ENCODE results near the gene UBE3D. TPM values are rescaled to one million over a fixed set of nuclear protein-coding genes. Genes with fewer than 3 reads are reported as not detected.

Gene UBE3D
- total and polyA plus RNA-seq, 2 of the 4 experiments (the other 2 are of a cell fraction): 3.2 to 6.3 TPM

DNA sequence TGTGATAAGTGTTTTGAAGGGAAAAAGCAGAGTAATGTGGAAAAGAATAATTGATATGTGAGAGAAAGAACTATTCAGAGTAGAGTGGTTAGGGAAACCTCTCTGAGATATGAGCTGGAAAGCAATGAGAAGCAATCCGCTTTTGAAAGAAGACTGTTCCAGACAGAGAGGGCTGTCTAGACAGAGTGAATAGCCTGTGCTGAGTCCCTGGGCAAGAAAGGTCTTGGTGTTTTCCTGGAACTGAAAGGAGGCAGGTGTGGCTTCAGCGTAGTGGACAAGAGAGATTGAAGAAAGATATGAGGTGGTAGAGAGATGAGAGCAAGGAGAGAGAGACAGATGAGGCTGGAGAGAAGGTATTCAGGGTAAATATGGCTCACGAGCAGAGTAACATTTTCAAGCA is 190.8 kb downstream of the UBE3D start:
- ATAC-seq (ENCODE audit: low read depth): no peak
- H3K14ac ChIP-seq (replicated peaks; ENCODE audit: low read depth, low read length): no peak overlapping the region
- no peaks in the 10 kb centered on the region for H3K36me3 ChIP-seq (ENCODE audit: control insufficient read depth, insufficient read depth, low read length)
- dilution Hi-C loops (cut with HindIII; ENCODE audit: low sequenced_read_pairs, unreplicated experiment): no loop called here
- DNase-seq: no peak
- TF ChIP-seq MAFK (IDR thresholded peaks at IDR 0.05; ENCODE audit: low read depth, low read length) (no peak), RCOR1 (IDR thresholded peaks at IDR 0.05; ENCODE audit: insufficient replicate concordance, low read length) (no peak), RAD21 (IDR thresholded peaks at IDR 0.05; ENCODE audit: low read length) (no peak), BHLHE40 (IDR thresholded peaks at IDR 0.05; ENCODE audit: low read depth, low read length) (no peak), SMC3 (IDR thresholded peaks at IDR 0.05; ENCODE audit: low read depth, low read length) (no peak), RFX5 (IDR thresholded peaks at IDR 0.05; ENCODE audit: low read depth, low read length) (no peak), MAZ (IDR thresholded peaks at IDR 0.05; ENCODE audit: borderline replicate concordance, low read depth, low read length) (no peak), MXI1 (IDR thresholded peaks at IDR 0.05; ENCODE audit: borderline replicate concordance, low read depth, low read length) (no peak), FOS (IDR thresholded peaks at IDR 0.05; ENCODE audit: low read depth, low read length) (no peak), POLR2A (IDR thresholded peaks at IDR 0.05; ENCODE audit: low read depth, low read length) (no peak), CEBPB (IDR thresholded peaks at IDR 0.05; ENCODE audit: low read depth, low read length) (no peak), NFE2L2 (IDR thresholded peaks at IDR 0.05; ENCODE audit: low read depth, low read length) (no peak), CHD1 (IDR thresholded peaks at IDR 0.05; ENCODE audit: low read depth, low read length) (no peak)
- TF ChIP-seq, protein P1, sequence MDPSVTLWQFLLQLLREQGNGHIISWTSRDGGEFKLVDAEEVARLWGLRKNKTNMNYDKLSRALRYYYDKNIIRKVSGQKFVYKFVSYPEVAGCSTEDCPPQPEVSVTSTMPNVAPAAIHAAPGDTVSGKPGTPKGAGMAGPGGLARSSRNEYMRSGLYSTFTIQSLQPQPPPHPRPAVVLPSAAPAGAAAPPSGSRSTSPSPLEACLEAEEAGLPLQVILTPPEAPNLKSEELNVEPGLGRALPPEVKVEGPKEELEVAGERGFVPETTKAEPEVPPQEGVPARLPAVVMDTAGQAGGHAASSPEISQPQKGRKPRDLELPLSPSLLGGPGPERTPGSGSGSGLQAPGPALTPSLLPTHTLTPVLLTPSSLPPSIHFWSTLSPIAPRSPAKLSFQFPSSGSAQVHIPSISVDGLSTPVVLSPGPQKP (IDR thresholded peaks at IDR 0.05; ENCODE audit: borderline replicate concordance, low read depth, low read length): no peak
- TF ChIP-seq, protein P2, sequence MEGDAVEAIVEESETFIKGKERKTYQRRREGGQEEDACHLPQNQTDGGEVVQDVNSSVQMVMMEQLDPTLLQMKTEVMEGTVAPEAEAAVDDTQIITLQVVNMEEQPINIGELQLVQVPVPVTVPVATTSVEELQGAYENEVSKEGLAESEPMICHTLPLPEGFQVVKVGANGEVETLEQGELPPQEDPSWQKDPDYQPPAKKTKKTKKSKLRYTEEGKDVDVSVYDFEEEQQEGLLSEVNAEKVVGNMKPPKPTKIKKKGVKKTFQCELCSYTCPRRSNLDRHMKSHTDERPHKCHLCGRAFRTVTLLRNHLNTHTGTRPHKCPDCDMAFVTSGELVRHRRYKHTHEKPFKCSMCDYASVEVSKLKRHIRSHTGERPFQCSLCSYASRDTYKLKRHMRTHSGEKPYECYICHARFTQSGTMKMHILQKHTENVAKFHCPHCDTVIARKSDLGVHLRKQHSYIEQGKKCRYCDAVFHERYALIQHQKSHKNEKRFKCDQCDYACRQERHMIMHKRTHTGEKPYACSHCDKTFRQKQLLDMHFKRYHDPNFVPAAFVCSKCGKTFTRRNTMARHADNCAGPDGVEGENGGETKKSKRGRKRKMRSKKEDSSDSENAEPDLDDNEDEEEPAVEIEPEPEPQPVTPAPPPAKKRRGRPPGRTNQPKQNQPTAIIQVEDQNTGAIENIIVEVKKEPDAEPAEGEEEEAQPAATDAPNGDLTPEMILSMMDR (conservative IDR thresholded peaks at IDR 0.05; ENCODE audit: low read depth, low read length): no peak
- TF ChIP-seq, protein P3, sequence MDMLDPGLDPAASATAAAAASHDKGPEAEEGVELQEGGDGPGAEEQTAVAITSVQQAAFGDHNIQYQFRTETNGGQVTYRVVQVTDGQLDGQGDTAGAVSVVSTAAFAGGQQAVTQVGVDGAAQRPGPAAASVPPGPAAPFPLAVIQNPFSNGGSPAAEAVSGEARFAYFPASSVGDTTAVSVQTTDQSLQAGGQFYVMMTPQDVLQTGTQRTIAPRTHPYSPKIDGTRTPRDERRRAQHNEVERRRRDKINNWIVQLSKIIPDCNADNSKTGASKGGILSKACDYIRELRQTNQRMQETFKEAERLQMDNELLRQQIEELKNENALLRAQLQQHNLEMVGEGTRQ (IDR thresholded peaks at IDR 0.05; ENCODE audit: low read depth, low read length): no peak
- no peak overlapping the region for H3K23ac ChIP-seq (ENCODE audit: low read depth, low read length)
- H2BK15ac ChIP-seq (ENCODE audit: low read depth, low read length): no peak overlapping the region
- no peaks in the 10 kb centered on the region for H3K27me3 ChIP-seq (ENCODE audit: control insufficient read depth, insufficient read depth, low read length)
- peak overlapping the region; percentile 13 for H2AFZ ChIP-seq (replicated peaks; ENCODE audit: low read length, poor library complexity)
- 91% methylated on average over 1 of the region's 3 CpGs; no CpG with 5 or more reads in 1 of the 2 experiments for WGBS, 2 experiments (ENCODE audit: extremely low coverage in 2 of 2, insufficient read length in 1 of 2)
- no peak overlapping the region for H4K5ac ChIP-seq (ENCODE audit: low read depth, low read length)
- peak overlapping the region; percentile 19; the same call in 1 of the 2 replicates for H2BK120ac ChIP-seq (ENCODE audit: low read depth, low read length)
- H3K79me1 ChIP-seq (ENCODE audit: low read depth in 1 of 2, low read length in 2 of 2): no peaks in the 10 kb centered on the region
- no peak overlapping the region for H3K9ac ChIP-seq (ENCODE audit: low read depth, low read length)
- intact Hi-C loops (cut with micrococcal nuclease): no loop called here
- POLR2A ChIA-PET (ENCODE audit: unreplicated experiment): no interaction called here
- no peak overlapping the region for H2BK5ac ChIP-seq (ENCODE audit: low read depth, low read length, poor library complexity, severe bottlenecking)
- H4K8ac ChIP-seq (ENCODE audit: low read depth in 2 of 2, low read length in 2 of 2): no peak overlapping the region
- no peaks in the 10 kb centered on the region for H3K9me3 ChIP-seq (ENCODE audit: control insufficient read depth, insufficient read depth, low read length)
- H4K20me1 ChIP-seq (ENCODE audit: insufficient read depth, low read length): no peaks in the 10 kb centered on the region
- H2AK5ac ChIP-seq (ENCODE audit: low read depth, low read length): no peak overlapping the region; the same call in 1 of the 2 replicates
- peaks cover 2% of the 10 kb centered on the region; the same call in 1 of the 2 replicates for H3K4me1 ChIP-seq (ENCODE audit: control insufficient read depth, insufficient read depth, low read length)
- no peak overlapping the region for H3K4me2 ChIP-seq (ENCODE audit: low read depth, low read length)
- H4K91ac ChIP-seq (ENCODE audit: insufficient read depth, low read depth, low read length): no peak overlapping the region
- no TSS peak for BruUV-seq (replicated peaks)
- no peak overlapping the region for H2AK9ac ChIP-seq (replicated peaks; ENCODE audit: low read depth, low read length, poor library complexity)
- no peak overlapping the region for H3K4ac ChIP-seq (ENCODE audit: low read depth, low read length)
- in situ Hi-C loops (cut with MboI; ENCODE audit: low sequenced_read_pairs): no loop called here
- no peak overlapping the region for H3K56ac ChIP-seq (ENCODE audit: extremely low read depth, insufficient read depth, low read length)
- H3K27ac ChIP-seq (ENCODE audit: insufficient read depth, low read length): no peak overlapping the region
- H3K4me3 ChIP-seq (ENCODE audit: insufficient read depth, low read depth, low read length): no peak overlapping the region
- no peak overlapping the region for H3K18ac ChIP-seq (ENCODE audit: low read depth, low read length)
- CTCF ChIA-PET: no interaction called here
- peak overlapping the region; percentile 24; the same call in 1 of the 2 replicates for H2BK20ac ChIP-seq (ENCODE audit: low read depth, low read length)
- no peaks in the 10 kb centered on the region for H3K9me1 ChIP-seq (ENCODE audit: insufficient read depth, low read length)

Measured in IMR-90 (cell line).